ENCODE results near the gene INPP5J.

Gene INPP5J

GRCh38 chr22:31125521-31126117 is 2.9 kb downstream of the INPP5J start:
- DNase-seq (ENCODE audit: low spot score) = no peak

- no peak for DNase-seq (ENCODE audit: low spot score)
Measured at GRCh38 chr22:31126128-31126868, 3.5 kb downstream of the INPP5J start.

- no peak for DNase-seq (ENCODE audit: low spot score)
Measured at GRCh38 chr22:31126869-31127175, 4.1 kb downstream of the INPP5J start.

- DNase-seq (ENCODE audit: low spot score) = no peak
Measured at GRCh38 chr22:31127181-31127772, 4.5 kb downstream of the INPP5J start.

GRCh38 chr22:31128156-31128555 is 5.4 kb downstream of the INPP5J start:
- DNase-seq (ENCODE audit: low spot score) = no peak

- no peak for DNase-seq (ENCODE audit: low spot score)
Measured at GRCh38 chr22:31130873-31131272, 8.1 kb downstream of the INPP5J start.

- no peak for DNase-seq (ENCODE audit: low spot score)
Measured at GRCh38 chr22:31133911-31134310, 11.1 kb downstream of the INPP5J start.

GRCh38 chr22:31134688-31135087 is 11.9 kb downstream of the INPP5J start:
- no peak for DNase-seq (ENCODE audit: low spot score)

GRCh38 chr22:31135706-31136105 is 12.9 kb downstream of the INPP5J start:
- DNase-seq (ENCODE audit: low spot score) = no peak

- DNase-seq (ENCODE audit: low spot score) = no peak
Measured at GRCh38 chr22:31136155-31136554, 13.4 kb downstream of the INPP5J start.

- DNase-seq (ENCODE audit: low spot score) = no peak
Measured at GRCh38 chr22:31136711-31137110, 13.9 kb downstream of the INPP5J start.

GRCh38 chr22:31137721-31138120 is 15.0 kb downstream of the INPP5J start:
- DNase-seq (ENCODE audit: low spot score) = no peak

GRCh38 chr22:31138126-31138525 is 15.4 kb downstream of the INPP5J start:
- no peak for DNase-seq (ENCODE audit: low spot score)

- DNase-seq (ENCODE audit: low spot score) = no peak
Measured at GRCh38 chr22:31139066-31139465, 16.3 kb downstream of the INPP5J start.

GRCh38 chr22:31139866-31140716 is 17.3 kb downstream of the INPP5J start, which contains the start of gene PLA2G3:
TSS of gene PLA2G3 (minus strand) at chr22:31140508. CDS start at chr22:31140354, 154 bp downstream.
- peak; percentile 54 for DNase-seq (ENCODE audit: low spot score)

- DNase-seq (ENCODE audit: low spot score) = no peak
Measured at GRCh38 chr22:31140746-31141145, 18.0 kb downstream of the INPP5J start.

- DNase-seq (ENCODE audit: low spot score) = no peak
Measured at GRCh38 chr22:31141551-31141950, 18.8 kb downstream of the INPP5J start.

- DNase-seq (ENCODE audit: low spot score) = no peak
Measured at GRCh38 chr22:31142285-31142684, 19.5 kb downstream of the INPP5J start.

GRCh38 chr22:31143038-31143437 is 20.3 kb downstream of the INPP5J start:
- DNase-seq (ENCODE audit: low spot score) = no peak

GRCh38 chr22:31143537-31143936 is 20.8 kb downstream of the INPP5J start:
- DNase-seq (ENCODE audit: low spot score) = no peak

- no peak for DNase-seq (ENCODE audit: low spot score)
Measured at GRCh38 chr22:31144223-31144622, 21.5 kb downstream of the INPP5J start.

GRCh38 chr22:31148488-31148887 is 25.7 kb downstream of the INPP5J start:
- DNase-seq (ENCODE audit: low spot score) = no peak

Data from GM03348 (cell line).